Neuronal stem cell (in vitro differentiated cells): Measurements from ENCODE around the gene CAPNS2.

Source experiments
- DNase-seq: peaks from one replicate; pipeline ENCODE4 v3.0.0-alpha.2; 2013; ENCODE audit warnings: low spot score
- H2AFZ ChIP-seq: one replicate; pipeline ENCODE4 v1.6.1; 2013; ENCODE audit warnings: mild to moderate bottlenecking, low read length, inconsistent platforms
- H2AK5ac ChIP-seq: 2 replicates; pipeline ENCODE4 v1.6.1; 2013; ENCODE audit warnings: low read depth, mild to moderate bottlenecking, inconsistent platforms, low read length, moderate library complexity, mixed read lengths
- H2BK120ac ChIP-seq: 2 replicates; pipeline ENCODE4 v1.6.1; 2013; ENCODE audit warnings: low read depth, mild to moderate bottlenecking, inconsistent platforms, low read length, moderate library complexity, mixed read lengths
- H2BK12ac ChIP-seq: one replicate; pipeline ENCODE4 v1.6.1; 2013; ENCODE audit warnings: low read length, inconsistent platforms
- H2BK15ac ChIP-seq: 2 replicates; pipeline ENCODE4 v1.6.1; 2013; ENCODE audit warnings: mild to moderate bottlenecking, low read length, inconsistent platforms, mixed read lengths
- H2BK5ac ChIP-seq: one replicate; pipeline ENCODE4 v1.6.1; 2013; ENCODE audit warnings: inconsistent platforms, mild to moderate bottlenecking, low read length, moderate library complexity
- H3K14ac ChIP-seq: one replicate; pipeline ENCODE4 v1.6.1; 2013; ENCODE audit warnings: low read length, inconsistent platforms
- H3K18ac ChIP-seq: 2 replicates; pipeline ENCODE4 v1.6.1; 2013; ENCODE audit warnings: low read length, inconsistent platforms
- H3K23ac ChIP-seq: 2 replicates; pipeline ENCODE4 v1.6.1; 2013; ENCODE audit warnings: low read depth, mild to moderate bottlenecking, mixed read lengths, low read length, inconsistent platforms; ENCODE audit not compliant: poor library complexity
- H3K27ac ChIP-seq: replicated peaks from 3 replicates; pipeline ENCODE4 v1.5.1; 2013; ENCODE audit warnings: low read length, inconsistent platforms
- H3K27me3 ChIP-seq, 3 experiments: 2 replicates each; pipeline ENCODE4 v1.6.1; 2013; ENCODE audit warnings: low read length in 3 of 3, mild to moderate bottlenecking in 2 of 3, inconsistent platforms in 1 of 3, low read depth in 1 of 3, mixed read lengths in 1 of 3, moderate library complexity in 1 of 3; ENCODE audit not compliant: control insufficient read depth in 3 of 3, insufficient read depth in 3 of 3
- H3K36me3 ChIP-seq, 2 donors: replicated peaks in 1 of 2; 2 replicates each; pipeline ENCODE4 v1.6.1; 2013; ENCODE audit warnings: low read length in 2 of 2; ENCODE audit not compliant: control insufficient read depth in 2 of 2, insufficient read depth in 2 of 2
- H3K4ac ChIP-seq: 2 replicates; pipeline ENCODE4 v1.6.1; 2013; ENCODE audit warnings: inconsistent platforms, mild to moderate bottlenecking, low read length, moderate library complexity
- H3K4me1 ChIP-seq, 2 donors: 1 replicate in 1 of 2; 2 replicates in 1 of 2; pipeline ENCODE4 v1.6.1; 2013; ENCODE audit warnings: low read length in 2 of 2, low read depth in 1 of 2; ENCODE audit not compliant: control insufficient read depth in 2 of 2, insufficient read depth in 1 of 2
- H3K4me2 ChIP-seq: one replicate; pipeline ENCODE4 v1.6.1; 2013; ENCODE audit warnings: mild to moderate bottlenecking, low read length, inconsistent platforms; ENCODE audit not compliant: insufficient read depth, poor library complexity, severe bottlenecking
- H3K4me3 ChIP-seq, 2 donors: 2 replicates each; pipeline ENCODE4 v1.5.1; 2013; ENCODE audit warnings: low read length in 2 of 2, mild to moderate bottlenecking in 2 of 2, inconsistent platforms in 1 of 2, moderate library complexity in 1 of 2
- H3K79me1 ChIP-seq: one replicate; pipeline ENCODE4 v1.6.1; 2013; ENCODE audit warnings: low read depth, mild to moderate bottlenecking, inconsistent platforms, low read length, moderate library complexity
- H3K9ac ChIP-seq: one replicate; pipeline ENCODE4 v1.6.1; 2013; ENCODE audit warnings: mild to moderate bottlenecking, low read depth, low read length, inconsistent platforms; ENCODE audit not compliant: poor library complexity
- H3K9me3 ChIP-seq, 2 donors: replicated peaks in 1 of 2; 2 replicates each; pipeline versions ENCODE3 to v1.6.1; 2013; ENCODE audit warnings: low read length in 2 of 2, mild to moderate bottlenecking in 2 of 2, inconsistent platforms in 1 of 2, low read depth in 1 of 2, mixed read lengths in 1 of 2, moderate library complexity in 1 of 2; ENCODE audit not compliant: control insufficient read depth in 2 of 2, insufficient read depth in 1 of 2
- H4K8ac ChIP-seq: one replicate; pipeline ENCODE4 v1.6.1; 2013; ENCODE audit warnings: low read depth, mild to moderate bottlenecking, inconsistent platforms, low read length, moderate library complexity
- H4K91ac ChIP-seq: one replicate; pipeline ENCODE4 v1.6.1; 2013; ENCODE audit warnings: low read length, low read depth, mild to moderate bottlenecking, inconsistent platforms; ENCODE audit not compliant: poor library complexity
- WGBS, 2 donors: extraction: QIAGEN DNeasy Blood & Tissue Kit; methylation state at CpG; one replicate each; pipeline ENCODE4 v1.1.7; 2013; ENCODE audit warnings: missing lambda C conversion rate in 2 of 2, mixed read lengths in 1 of 2; ENCODE audit not compliant: insufficient read length in 2 of 2, insufficient replicate concordance in 1 of 2; ENCODE audit errors: extremely low coverage in 2 of 2; 5-methylcytosine and 5-hydroxymethylcytosine counted together

CAPNS2 gene

DNA sequence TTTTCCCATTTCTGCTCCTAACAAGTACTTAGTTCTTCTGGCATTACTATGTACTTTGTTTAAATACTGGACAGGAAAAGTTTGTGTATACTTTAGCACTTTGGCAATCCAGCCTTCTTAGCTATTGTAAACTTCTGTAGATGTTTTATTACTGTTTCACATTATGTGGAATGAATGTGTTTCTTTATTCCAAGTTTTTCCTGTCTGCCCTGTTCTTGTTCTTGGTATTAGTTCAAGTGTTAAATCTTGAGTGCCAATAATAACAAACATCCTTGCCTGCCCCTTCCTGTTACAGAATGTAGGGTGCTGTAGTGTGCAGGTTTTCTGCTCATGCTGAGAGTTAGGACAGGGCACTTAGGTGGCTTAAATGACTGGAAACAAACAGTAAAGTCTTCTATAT, 7.3 kb upstream of the CAPNS2 start:
- H4K8ac ChIP-seq: no peak overlapping the region
- no peak overlapping the region for H2AK5ac ChIP-seq
- no peaks in the 10 kb centered on the region for H3K79me1 ChIP-seq
- no peak overlapping the region for H3K23ac ChIP-seq
- no peak overlapping the region for H3K27ac ChIP-seq
- H3K18ac ChIP-seq: no peak overlapping the region
- no peak overlapping the region for H2BK120ac ChIP-seq
- DNase-seq: no peak
- no peak overlapping the region for H4K91ac ChIP-seq
- H3K36me3 ChIP-seq: no peaks in the 10 kb centered on the region
- no peak overlapping the region for H2BK15ac ChIP-seq
- no peak overlapping the region for H3K14ac ChIP-seq
- H3K27me3 ChIP-seq: no peaks in the 10 kb centered on the region
- H2BK12ac ChIP-seq: no peak overlapping the region
- H3K4me3 ChIP-seq: no peak overlapping the region
- no peaks in the 10 kb centered on the region for H3K4me1 ChIP-seq
- H3K4ac ChIP-seq: no peak overlapping the region
- no peak overlapping the region for H2AFZ ChIP-seq
- no peak overlapping the region for H3K9ac ChIP-seq
- H2BK5ac ChIP-seq: no peak overlapping the region
- H3K9me3 ChIP-seq: peaks cover 0 to 5% of the 10 kb centered on the region in 2 donors
- no peak overlapping the region for H3K4me2 ChIP-seq

- Histone ChIP-seq H2AK5ac (no peak overlapping the region), H3K4me2 (no peak overlapping the region), H3K27me3 (no peaks in the 10 kb centered on the region), H4K91ac (no peak overlapping the region), H2BK120ac (no peak overlapping the region), H3K23ac (no peak overlapping the region), H2BK15ac (no peak overlapping the region), H2AFZ (no peak overlapping the region), H3K36me3 (no peaks in the 10 kb centered on the region), H3K79me1 (no peaks in the 10 kb centered on the region), H4K8ac (no peak overlapping the region), H3K18ac (no peak overlapping the region), H3K9me3 (no peaks in the 10 kb centered on the region), H3K27ac (no peak overlapping the region), H2BK5ac (no peak overlapping the region), H3K4me3 (no peak overlapping the region), H3K14ac (no peak overlapping the region), H2BK12ac (no peak overlapping the region), H3K4ac (no peak overlapping the region), H3K4me1 (no peaks in the 10 kb centered on the region), H3K9ac (no peak overlapping the region)
- no CpG with 5 or more reads among the region's 1 CpG for WGBS, 2 donors
- no peak for DNase-seq
Measured at GRCh38 chr16:55559933-55560516, 6.5 kb upstream of the CAPNS2 start.

- no peak overlapping the region for H2BK5ac ChIP-seq
- WGBS, 2 donors: no CpG with 5 or more reads among the region's 2 CpGs
- no peaks in the 10 kb centered on the region for H3K4me1 ChIP-seq
- no peak overlapping the region for H3K23ac ChIP-seq
- no peaks in the 10 kb centered on the region for H3K27me3 ChIP-seq
- H2AK5ac ChIP-seq: no peak overlapping the region
- H3K14ac ChIP-seq: no peak overlapping the region
- H3K4me3 ChIP-seq: no peak overlapping the region
- no peak overlapping the region for H4K91ac ChIP-seq
- H2AFZ ChIP-seq: no peak overlapping the region
- no peaks in the 10 kb centered on the region for H3K36me3 ChIP-seq
- no peak overlapping the region for H3K18ac ChIP-seq
- H2BK15ac ChIP-seq: no peak overlapping the region
- no peak overlapping the region for H3K27ac ChIP-seq
- no peaks in the 10 kb centered on the region for H3K79me1 ChIP-seq
- DNase-seq: no peak
- no peak overlapping the region for H3K4me2 ChIP-seq
- no peak overlapping the region for H2BK12ac ChIP-seq
- no peak overlapping the region for H2BK120ac ChIP-seq
- H3K9me3 ChIP-seq: no peaks in the 10 kb centered on the region
- no peak overlapping the region for H3K9ac ChIP-seq
- no peak overlapping the region for H3K4ac ChIP-seq
- no peak overlapping the region for H4K8ac ChIP-seq
Measured at GRCh38 chr16:55561319-55561848, 5.1 kb upstream of the CAPNS2 start.

GRCh38 chr16:55562936-55563335, 3.5 kb upstream of the CAPNS2 start:
- Histone ChIP-seq H2BK12ac (no peak overlapping the region), H3K27ac (no peak overlapping the region), H2BK5ac (no peak overlapping the region), H3K79me1 (no peaks in the 10 kb centered on the region), H2AFZ (no peak overlapping the region), H3K4me1 (no peaks in the 10 kb centered on the region), H2AK5ac (no peak overlapping the region), H3K18ac (no peak overlapping the region), H3K9ac (no peak overlapping the region), H3K27me3 (no peaks in the 10 kb centered on the region), H3K4me2 (no peak overlapping the region), H4K91ac (no peak overlapping the region), H3K4me3 (no peak overlapping the region), H3K14ac (no peak overlapping the region), H4K8ac (no peak overlapping the region), H3K4ac (no peak overlapping the region), H3K9me3 (no peaks in the 10 kb centered on the region), H3K23ac (no peak overlapping the region), H2BK120ac (no peak overlapping the region), H2BK15ac (no peak overlapping the region), H3K36me3 (no peaks in the 10 kb centered on the region)
- WGBS, 2 donors: no CpG with 5 or more reads among the region's 1 CpG
- no peak for DNase-seq
